Measurements from ENCODE around the gene MXI1. TPM values are rescaled to one million over a fixed set of nuclear protein-coding genes. Genes with fewer than 3 reads are reported as not detected.

The MXI1 gene
- total RNA-seq, 1 experiment from 2014 or later, result 16.6 TPM

GRCh38 chr10:110334061-110334656, 126.8 kb downstream of the MXI1 start:
- H3K9me3 Mint-ChIP-seq, result peaks cover 30% of the 10 kb centered on the region
- no peak for ATAC-seq
- DNase-seq (ENCODE audit: low spot score), result no peak
- peaks cover 19% of the 10 kb centered on the region for H3K4me1 Mint-ChIP-seq
- no peak overlapping the region for H3K27ac Mint-ChIP-seq
- POLR2A ChIA-PET, result no interaction called here
- CTCF ChIA-PET, result interaction anchor here (1.4 to 4.3 kb wide), 2 partner anchors 21 to 214 kb away, joined by 3 to 32 read pairs; no protein-coding TSS in a partner anchor
- no peak overlapping the region for H3K4me3 Mint-ChIP-seq
- peaks cover 29% of the 10 kb centered on the region for H3K36me3 Mint-ChIP-seq
- TF ChIP-seq CREM (CRISPR knock-in tag; IDR thresholded peaks at IDR 0.05), result no peak
- H3K27me3 Mint-ChIP-seq (ENCODE audit: low read depth), result peaks cover 8% of the 10 kb centered on the region

- Mint-ChIP-seq H3K27ac (peak overlapping the region; percentile 50), H3K9me3 (peaks cover 18% of the 10 kb centered on the region), H3K36me3 (peaks cover 16% of the 10 kb centered on the region), H3K27me3 (ENCODE audit: low read depth) (peaks cover 4% of the 10 kb centered on the region; the same call in 1 of the 2 replicates), H3K4me1 (peaks cover 19% of the 10 kb centered on the region), H3K4me3 (no peak overlapping the region)
- ChIA-PET POLR2A (no interaction called here), CTCF (interaction anchor here (0.6 to 4.3 kb wide), 6 partner anchors 17 to 265 kb away, joined by 3 to 32 read pairs (median 4); no protein-coding TSS in a partner anchor)
- no peak for DNase-seq (ENCODE audit: low spot score)
- peak; percentile 16; the same call in 1 of the 2 replicates for ATAC-seq
- no peak for TF ChIP-seq SMAD4 (CRISPR knock-in tag; IDR thresholded peaks at IDR 0.05)
- TF ChIP-seq CBFB (CRISPR knock-in tag; IDR thresholded peaks at IDR 0.05; ENCODE audit: low read depth), result no peak
- TF ChIP-seq FOXP4 (CRISPR knock-in tag; IDR thresholded peaks at IDR 0.05), result no peak
- TF ChIP-seq ETV6 (CRISPR knock-in tag; IDR thresholded peaks at IDR 0.05), result no peak
- TF ChIP-seq E2F1 (CRISPR knock-in tag; IDR thresholded peaks at IDR 0.05), result no peak
- no peak for TF ChIP-seq NR1H2 (CRISPR knock-in tag; IDR thresholded peaks at IDR 0.05)
- no peak for TF ChIP-seq SMAD3 (CRISPR knock-in tag; IDR thresholded peaks at IDR 0.05; ENCODE audit: borderline replicate concordance)
Measured at GRCh38 chr10:110335314-110336064, 128.1 kb downstream of the MXI1 start.

GRCh38 chr10:110336111-110336721, 128.8 kb downstream of the MXI1 start:
- DNase-seq (ENCODE audit: low spot score) (peak; percentile 38), ATAC-seq (peak; percentile 87)
- Mint-ChIP-seq H3K4me3 (no peak overlapping the region), H3K27ac (no peak overlapping the region), H3K27me3 (ENCODE audit: low read depth) (no peaks in the 10 kb centered on the region), H3K4me1 (peaks cover 19% of the 10 kb centered on the region), H3K36me3 (peaks cover 9% of the 10 kb centered on the region; the same call in 1 of the 2 replicates), H3K9me3 (peaks cover 11% of the 10 kb centered on the region)
- ChIA-PET POLR2A (no interaction called here), CTCF (interaction anchor here (0.9 to 4.3 kb wide), 5 partner anchors 9 to 264 kb away, joined by 3 to 32 read pairs (median 4); no protein-coding TSS in a partner anchor)
- TF ChIP-seq MYBL2 (CRISPR knock-in tag; IDR thresholded peaks at IDR 0.05), result no peak
- TF ChIP-seq ZNF532 (CRISPR knock-in tag; IDR thresholded peaks at IDR 0.05; ENCODE audit: borderline replicate concordance), result no peak
- no peak for TF ChIP-seq ZNF512 (CRISPR knock-in tag; IDR thresholded peaks at IDR 0.05; ENCODE audit: borderline replicate concordance)
- TF ChIP-seq ELF4 (CRISPR knock-in tag; IDR thresholded peaks at IDR 0.05; ENCODE audit: low read depth), result no peak
- TF ChIP-seq ZNF281 (CRISPR knock-in tag; IDR thresholded peaks at IDR 0.05), result no peak
- no peak for TF ChIP-seq ESRRA (CRISPR knock-in tag; IDR thresholded peaks at IDR 0.05; ENCODE audit: borderline replicate concordance)
- TF ChIP-seq ZNF263 (CRISPR knock-in tag; IDR thresholded peaks at IDR 0.05; ENCODE audit: low read depth), result no peak
- no peak for TF ChIP-seq CBFB (CRISPR knock-in tag; IDR thresholded peaks at IDR 0.05; ENCODE audit: low read depth)
- TF ChIP-seq SMAD3 (CRISPR knock-in tag; IDR thresholded peaks at IDR 0.05; ENCODE audit: borderline replicate concordance), result no peak

All from WTC11 (cell line).